SH-SY5Y (cell line): Measurements from ENCODE around the gene PIM1.

Source experiments
- GATA2 ChIP-seq: IDR thresholded peaks from 2 replicates; pipeline ENCODE4 v1.6.1; 2011; ENCODE audit warnings: mild to moderate bottlenecking, low read depth, low read length
- GATA3 ChIP-seq: IDR thresholded peaks from 2 replicates; pipeline ENCODE4 v1.6.1; 2011; ENCODE audit warnings: low read depth, mild to moderate bottlenecking, low read length, moderate library complexity

PIM1 gene

GRCh38 chr6:37146735-37147157 is 23.2 kb upstream of the PIM1 start:
- TF ChIP-seq GATA2 (no peak), GATA3 (no peak)

- TF ChIP-seq GATA2 (no peak), GATA3 (no peak)
These were observed 20.2 kb upstream of the PIM1 start for GRCh38 chr6:37149745-37150144.

GRCh38 chr6:37150314-37150713 is 19.6 kb upstream of the PIM1 start:
- TF ChIP-seq GATA2 (no peak), GATA3 (no peak)

- TF ChIP-seq GATA2 = no peak
- TF ChIP-seq GATA3 = no peak
These were observed 14.3 kb upstream of the PIM1 start for GRCh38 chr6:37155394-37156312.

- TF ChIP-seq GATA3 (no peak), GATA2 (no peak)
These were observed 11.4 kb upstream of the PIM1 start for GRCh38 chr6:37158508-37158907.

GRCh38 chr6:37160922-37161778 is 8.8 kb upstream of the PIM1 start:
- TF ChIP-seq GATA2 (no peak), GATA3 (no peak)

- TF ChIP-seq GATA2 (no peak), GATA3 (no peak)
These were observed 7.2 kb upstream of the PIM1 start for GRCh38 chr6:37162740-37163139.

GRCh38 chr6:37168163-37168758 is 1.7 kb upstream of the PIM1 start:
- TF ChIP-seq GATA2 = no peak
- TF ChIP-seq GATA3 = no peak

GRCh38 chr6:37168811-37169495 is 999 bp upstream of the PIM1 start:
- TF ChIP-seq GATA2 (no peak), GATA3 (no peak)

- TF ChIP-seq GATA2 (no peak), GATA3 (no peak)
These were observed 585 bp downstream of the PIM1 start for GRCh38 chr6:37170273-37171200.

- no peak for TF ChIP-seq GATA3
- no peak for TF ChIP-seq GATA2
These were observed 1.4 kb downstream of the PIM1 start for GRCh38 chr6:37171201-37171969.

GRCh38 chr6:37171970-37172812 is 2.2 kb downstream of the PIM1 start:
- no peak for TF ChIP-seq GATA3
- no peak for TF ChIP-seq GATA2
